LoVo (cell line): ENCODE measurements around the gene LRP5.

Experiments used
- DNase-seq: peaks from one replicate; pipeline ENCODE4 v3.0.0-alpha.2; 2016; ENCODE audit warnings: low spot score

LRP5 gene

GRCh38 chr11:68309621-68310185 lies 2.7 kb upstream of the LRP5 start:
- no peak for DNase-seq

DNA sequence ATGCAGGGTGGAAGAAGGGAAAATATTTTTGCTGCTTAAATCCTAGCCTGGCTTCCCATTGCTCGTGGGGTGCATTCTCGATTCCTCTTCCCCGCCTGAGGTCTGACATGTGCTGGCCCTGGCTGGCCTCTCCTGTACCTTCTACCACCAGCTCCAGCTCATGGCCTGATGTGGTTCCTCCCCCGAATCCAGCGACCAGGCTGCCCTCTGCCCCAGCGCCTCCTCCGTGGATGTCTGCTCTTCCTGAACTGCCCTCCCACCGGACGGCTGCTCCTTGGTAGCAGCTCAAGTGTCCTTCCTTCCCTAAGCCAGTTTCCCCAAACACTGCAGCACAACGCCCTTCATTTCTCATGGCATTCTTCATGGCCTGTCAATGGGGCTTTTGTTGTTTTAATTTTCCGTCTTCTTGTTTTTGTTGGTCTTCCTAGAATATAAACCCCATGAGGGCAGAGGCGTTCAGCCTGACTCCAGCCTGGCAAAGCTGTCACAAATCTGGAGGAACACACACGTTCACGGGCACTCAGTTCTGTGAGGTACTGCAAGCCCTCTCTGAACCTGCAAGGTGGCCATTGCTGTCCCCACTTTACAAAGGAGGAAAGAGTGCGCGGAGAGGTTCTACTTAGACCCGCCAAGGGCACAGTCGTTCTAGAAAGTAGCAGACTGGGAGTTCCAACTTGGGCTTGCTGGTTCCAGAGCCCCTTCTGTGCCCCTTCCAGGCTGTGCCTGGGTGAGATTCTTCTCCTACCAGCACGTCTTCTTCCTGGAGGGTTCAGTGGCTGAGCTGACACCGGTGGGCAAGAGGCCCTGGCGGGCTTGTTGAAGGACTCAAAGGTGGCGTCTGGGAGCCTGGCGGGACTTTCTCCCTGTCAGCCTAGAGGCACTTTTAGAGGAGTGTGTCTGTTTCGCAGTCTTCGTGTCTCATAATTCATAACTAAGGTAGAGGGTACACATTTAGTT lies 953 bp upstream of the LRP5 start:
- DNase-seq, result no peak

DNA sequence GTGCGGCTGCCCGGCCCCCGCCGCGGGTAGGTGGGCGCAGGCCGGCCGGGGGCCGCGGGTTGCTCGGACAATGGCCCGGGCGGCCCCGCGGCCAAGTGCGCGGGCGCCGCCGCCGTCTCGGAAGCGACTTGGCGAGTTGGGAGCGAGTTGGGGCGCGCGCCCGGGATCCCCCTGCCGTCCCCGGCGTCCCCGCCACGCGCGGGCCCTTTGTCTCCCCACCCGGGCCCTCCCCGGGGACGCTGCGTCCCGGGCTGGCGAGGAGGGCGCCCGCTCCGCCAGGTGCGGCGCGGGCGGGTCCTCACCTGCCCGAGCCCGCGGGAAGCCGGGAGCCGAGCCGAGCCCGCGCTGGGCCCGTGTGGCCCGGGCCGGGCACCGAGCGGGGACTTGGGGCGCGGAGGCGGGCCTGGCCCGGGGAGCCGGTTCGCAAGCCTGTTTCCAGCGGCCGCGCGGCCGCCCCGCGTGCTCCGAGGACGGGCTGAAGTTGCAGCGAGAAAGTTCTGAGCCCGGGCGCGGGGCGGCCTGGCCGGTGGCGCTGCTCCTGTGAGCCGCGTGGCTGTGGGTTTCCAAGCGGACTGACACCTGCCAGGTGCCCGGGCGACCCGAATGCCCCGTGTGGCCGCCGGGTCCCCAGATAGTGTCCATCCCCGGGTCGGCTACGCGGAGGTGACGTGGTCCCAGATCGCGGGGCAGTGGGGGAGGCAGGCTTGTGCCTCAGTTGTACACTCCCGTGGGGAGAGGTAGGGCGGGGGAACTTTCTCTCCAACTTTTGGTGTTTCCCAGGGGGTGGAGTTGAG lies 586 bp downstream of the LRP5 start:
- DNase-seq, result no peak

DNA sequence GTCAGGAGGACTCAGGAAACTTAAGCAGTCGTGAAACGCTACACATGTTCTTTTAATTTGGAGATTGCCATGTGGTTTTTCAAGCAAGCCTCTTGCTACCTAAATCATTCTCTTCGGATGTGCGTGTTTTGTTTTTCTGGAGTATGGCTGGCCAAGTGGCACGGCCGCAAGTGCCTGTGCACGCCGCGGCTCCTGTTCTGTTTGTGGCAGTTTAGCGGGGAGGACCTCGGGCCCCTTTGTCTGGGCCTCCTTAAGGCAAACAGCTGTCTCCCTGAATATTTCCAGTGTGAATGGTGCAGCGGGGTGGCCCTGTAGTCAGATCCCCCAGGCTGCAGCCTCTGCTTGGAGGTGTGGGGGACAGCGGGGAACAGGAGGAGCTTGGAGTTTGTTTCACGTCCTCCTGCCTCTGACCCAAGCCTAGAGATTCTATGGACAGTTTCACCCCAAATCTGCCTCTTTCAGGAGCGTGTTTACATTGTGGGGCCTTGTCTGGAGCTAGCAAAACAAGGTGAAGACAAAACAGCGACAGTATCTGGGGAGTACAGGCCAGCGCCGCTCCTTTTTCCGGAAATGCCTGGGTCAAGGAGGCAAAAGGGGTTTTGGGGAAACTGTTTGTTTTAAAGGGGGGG lies 1.3 kb downstream of the LRP5 start:
- no peak for DNase-seq

DNA sequence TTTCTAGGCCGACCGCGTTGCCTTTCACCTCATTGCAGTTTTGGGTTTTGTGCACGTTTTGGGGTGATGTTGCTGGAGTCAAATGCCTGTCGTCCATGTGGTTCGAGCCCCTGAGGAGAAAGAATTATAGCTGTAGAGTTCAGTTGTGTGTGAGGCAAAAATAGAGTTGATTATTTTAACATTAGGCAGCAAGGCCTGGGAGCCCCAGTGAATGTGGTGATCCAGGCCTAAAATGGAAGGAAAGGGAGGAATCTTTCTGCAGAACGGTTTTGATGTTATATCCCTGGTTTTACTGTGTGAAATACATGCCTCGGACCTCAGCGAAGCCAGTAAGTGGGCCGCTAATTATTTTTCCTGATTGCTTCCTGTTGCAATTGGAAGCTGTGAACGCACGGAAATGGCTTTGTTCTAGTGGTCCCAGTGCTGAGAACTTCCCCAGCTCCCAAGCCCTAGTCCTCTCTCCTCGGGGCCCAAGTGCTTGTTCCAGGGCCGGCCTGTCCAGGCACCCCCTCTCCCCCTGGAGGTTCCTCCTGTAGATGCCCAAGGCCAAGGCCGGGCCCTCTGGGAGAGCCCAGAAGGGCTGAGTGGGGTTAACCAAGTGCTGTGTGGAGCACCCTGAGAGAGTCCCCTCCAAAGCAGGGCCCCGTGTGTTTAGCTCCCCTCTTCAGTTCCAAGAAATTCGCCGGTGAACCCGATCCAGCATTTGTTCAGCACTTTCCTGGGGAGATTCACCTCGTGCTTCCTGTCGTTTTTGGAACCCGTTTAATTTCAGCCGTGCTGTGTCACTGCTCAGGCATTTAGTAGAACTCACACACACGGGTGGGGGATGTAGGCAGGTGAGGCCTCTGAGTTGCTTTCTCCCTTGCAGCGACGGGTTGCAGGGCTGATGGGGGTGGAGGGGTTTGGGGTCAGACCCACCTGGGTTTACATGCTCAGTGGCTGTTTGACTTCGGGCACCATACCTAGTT lies 2.1 kb downstream of the LRP5 start:
- no peak for DNase-seq

DNA sequence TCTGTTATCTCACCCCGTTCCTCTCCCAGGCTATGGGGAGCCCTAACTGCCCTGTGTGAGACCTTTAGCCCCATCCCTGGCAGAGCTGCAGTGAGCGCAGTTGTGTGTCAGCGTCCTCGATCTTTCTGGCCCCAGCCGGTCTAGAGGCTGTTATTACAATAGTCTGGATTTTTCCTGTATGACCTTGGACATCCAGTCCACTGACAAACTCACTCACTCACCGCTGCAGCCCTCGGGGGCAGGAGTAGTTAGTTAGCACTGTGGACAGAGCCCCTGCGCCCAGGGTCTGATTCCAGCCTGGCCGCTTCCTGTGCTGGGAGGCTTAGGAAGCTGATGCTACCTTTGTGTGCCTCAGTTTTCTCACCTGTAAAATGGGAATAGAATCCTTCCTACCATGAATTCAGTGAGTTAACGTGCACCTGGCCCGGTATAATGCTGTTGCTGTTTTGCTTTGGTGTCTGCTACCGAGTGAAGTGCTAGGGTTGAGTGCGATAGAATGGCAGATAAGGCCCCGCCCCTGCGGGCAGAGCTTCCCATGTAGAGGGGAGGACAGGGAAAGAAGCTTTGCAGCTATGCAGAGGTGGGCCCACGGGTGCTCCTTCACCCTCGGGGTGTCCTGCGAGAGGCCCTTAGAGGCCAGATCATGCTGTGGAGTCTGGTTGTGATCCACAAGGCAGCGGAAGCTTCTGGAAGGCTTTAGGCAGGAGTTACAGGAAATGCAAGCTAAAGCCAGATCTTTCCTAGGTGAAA lies 3.0 kb downstream of the LRP5 start:
- DNase-seq, result no peak

DNA sequence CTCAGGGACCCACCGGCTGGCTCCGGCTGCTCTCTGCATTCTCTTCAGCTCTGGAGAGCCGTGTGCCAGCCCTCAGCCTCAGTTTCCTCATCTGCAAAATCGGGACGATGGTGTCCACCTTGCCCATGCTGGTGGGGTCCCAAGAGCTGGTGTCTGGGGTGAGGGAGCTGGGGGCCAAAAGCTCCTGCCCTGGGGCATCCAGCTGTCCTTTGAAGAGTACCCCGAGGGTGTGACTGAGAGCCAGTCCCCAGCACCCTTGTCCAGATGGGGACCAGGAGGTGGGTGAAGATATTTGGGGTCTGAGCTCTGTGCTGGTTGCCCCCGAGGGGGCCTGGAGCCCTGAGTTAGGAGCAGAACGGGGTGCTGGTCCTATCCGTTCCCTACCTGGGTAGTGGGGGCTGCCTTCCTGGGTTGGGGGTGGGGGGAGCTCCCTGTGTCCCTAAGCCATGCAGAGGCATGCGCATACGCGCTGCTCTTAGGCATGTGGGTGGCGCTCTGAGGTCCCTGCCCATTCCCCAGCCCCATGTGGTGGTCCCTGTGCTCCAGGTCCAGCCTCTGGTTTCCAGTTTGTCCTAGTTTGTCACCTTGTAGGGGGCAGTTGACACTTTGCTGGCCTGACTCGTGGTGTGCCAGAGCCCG lies 4.9 kb downstream of the LRP5 start:
- no peak for DNase-seq

DNA sequence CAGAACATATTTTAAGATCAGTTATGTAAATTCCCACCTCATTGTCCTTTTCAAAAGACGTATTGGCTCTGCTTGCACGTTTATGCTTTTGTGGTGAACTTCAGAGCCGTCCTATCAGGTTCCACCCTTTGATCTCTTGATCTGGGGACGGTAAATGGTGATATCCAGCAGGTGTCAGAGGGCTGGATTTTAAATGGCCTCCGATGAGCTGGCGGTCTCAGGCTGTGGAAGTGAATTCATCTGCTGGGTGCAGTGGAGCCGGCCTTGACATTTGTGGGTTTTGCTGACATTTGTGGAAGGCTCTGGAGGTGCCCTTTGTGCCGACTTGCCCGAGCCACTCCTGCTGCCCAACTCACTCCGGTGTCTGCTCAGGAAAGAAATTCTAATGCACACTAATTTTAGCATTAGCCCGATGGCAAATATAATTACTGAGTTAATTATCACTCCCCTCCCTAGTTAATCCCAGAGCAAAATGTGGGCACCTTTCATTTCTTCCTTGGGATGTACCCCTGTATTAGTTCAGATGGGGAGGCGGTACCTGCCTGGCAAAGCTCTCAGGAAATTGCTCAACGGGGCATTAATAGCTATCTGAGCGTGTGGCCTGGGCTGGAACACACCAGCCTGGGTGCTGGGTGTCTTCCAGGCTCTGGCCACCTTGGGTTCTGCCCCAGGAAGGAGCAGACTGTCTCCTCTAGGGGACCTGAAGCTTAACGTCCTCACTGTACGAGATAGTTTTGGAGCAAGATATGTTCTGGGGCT lies 9.1 kb downstream of the LRP5 start:
- DNase-seq, result no peak

- DNase-seq, result no peak
These were observed 9.7 kb downstream of the LRP5 start for GRCh38 chr11:68322052-68322430.

DNA sequence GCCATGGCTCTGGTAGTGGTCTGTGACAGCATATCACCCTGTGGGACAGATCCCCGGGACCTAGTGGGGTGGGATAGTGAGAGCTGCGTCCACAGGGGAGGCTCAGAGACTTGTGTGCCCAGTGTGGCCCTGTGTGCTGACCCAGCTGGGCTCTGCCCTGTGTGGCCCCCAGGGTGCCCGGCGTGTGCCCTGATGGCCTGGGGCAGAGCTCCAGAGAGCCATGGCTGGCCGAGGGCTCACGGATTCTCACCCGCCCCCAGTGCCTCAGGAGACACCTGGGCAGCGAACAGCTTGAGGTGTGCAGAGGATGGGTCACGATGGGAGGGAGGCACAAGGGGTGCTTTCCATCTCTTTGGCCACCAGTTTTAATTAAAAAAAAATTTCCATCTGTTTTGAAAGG lies 11.8 kb downstream of the LRP5 start:
- no peak for DNase-seq

- no peak for DNase-seq
These were observed 12.3 kb downstream of the LRP5 start for GRCh38 chr11:68324695-68325094.

GRCh38 chr11:68325183-68325906 lies 13.0 kb downstream of the LRP5 start:
- DNase-seq, result no peak

DNA sequence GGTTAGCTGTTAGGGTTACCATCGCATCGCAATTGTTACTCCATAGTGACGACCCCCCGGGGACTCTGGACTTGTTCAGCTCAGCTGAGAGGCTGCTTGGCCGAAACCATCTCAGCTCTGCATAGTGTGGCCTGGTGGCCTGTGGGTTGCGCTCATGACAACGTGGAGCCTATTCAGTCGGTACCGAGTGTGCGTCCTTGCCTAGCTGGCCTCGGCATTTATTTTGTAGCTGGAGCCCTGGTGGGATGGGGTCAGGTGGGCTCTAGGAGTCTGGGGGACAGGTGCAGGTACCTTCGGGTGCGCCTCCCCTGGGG lies 13.5 kb downstream of the LRP5 start:
- no peak for DNase-seq

GRCh38 chr11:68326334-68327215 lies 14.2 kb downstream of the LRP5 start:
- DNase-seq, result no peak

GRCh38 chr11:68327586-68328370 lies 15.4 kb downstream of the LRP5 start:
- DNase-seq, result no peak

GRCh38 chr11:68328374-68329091 lies 16.1 kb downstream of the LRP5 start:
- no peak for DNase-seq
